ENCODE data around the gene SERGEF.

DNA sequence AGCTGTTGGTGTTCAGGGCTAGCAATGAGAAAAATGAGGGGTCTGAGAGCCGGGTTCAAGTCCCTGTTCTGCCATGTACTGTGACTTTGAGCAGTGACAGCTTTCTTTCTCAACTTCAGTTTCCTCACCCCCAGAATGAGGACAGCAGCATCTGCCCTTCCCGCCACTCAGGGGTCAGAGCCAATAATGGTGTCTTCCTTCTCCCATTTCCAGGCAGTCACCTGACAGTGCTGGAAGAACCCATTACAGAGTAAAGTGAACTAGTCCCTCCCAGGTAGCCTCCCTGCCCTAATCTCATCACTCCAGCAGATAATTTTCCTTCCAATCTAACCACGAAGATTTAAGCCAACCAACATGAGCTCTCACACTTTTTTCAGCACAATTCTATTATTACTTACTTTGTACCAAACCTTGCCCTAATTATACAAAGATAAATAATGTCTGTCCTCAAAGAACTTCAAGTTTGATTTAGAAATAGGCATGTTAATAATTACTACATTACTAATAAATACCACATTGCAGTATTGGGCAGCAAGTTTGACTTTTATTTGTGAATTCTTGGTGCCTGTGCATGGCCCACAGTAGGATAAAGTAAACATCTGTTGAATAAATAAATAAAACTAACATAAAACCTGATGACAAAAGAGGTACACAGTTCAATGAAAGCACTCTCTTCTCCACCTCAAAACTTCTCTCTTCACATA, 61.0 kb downstream of the SERGEF start:
- TF ChIP-seq CTCF (IDR thresholded peaks at IDR 0.05) (no peak), POLR2A (IDR thresholded peaks at IDR 0.05) (no peak)
